ENCODE data around the gene SEMA4D. TPM values are rescaled to one million over a fixed set of nuclear protein-coding genes. Genes with fewer than 3 reads are reported as not detected.

Gene SEMA4D
- total RNA-seq, 2 donors from 2014 or later, result 42.8 to 51.0 TPM

DNA sequence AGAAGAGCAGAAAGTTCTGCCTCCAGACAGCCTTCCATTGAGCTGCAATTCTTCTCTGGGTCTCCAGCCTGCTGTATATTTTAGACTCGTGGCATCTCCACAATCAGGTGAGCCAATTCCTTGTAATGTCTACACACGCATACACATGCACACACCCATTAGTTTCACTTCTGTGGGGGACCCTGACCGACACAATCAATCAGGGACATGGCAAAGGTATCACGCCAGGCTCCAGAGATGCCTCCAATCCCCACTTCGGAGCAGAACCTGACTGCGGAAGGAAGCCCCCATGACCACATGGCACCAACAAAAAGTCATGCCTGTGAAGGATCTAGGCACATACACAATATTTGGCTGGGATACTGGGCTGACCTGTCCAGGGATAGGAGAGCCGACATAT lies 21.4 kb downstream of the SEMA4D start:
- DNase-seq, result no peak
- Mint-ChIP-seq H3K4me3 (no peak overlapping the region), H3K27ac (no peak overlapping the region), H3K9me3 (no peaks in the 10 kb centered on the region), H3K27me3 (ENCODE audit: insufficient read depth) (no peaks in the 10 kb centered on the region), H3K4me1 (no peaks in the 10 kb centered on the region), H3K36me3 (ENCODE audit: low read depth) (peaks cover 28% of the 10 kb centered on the region)
- H3K4me3 ChIP-seq (ENCODE audit: low read length), result no peak overlapping the region
- H3K36me3 ChIP-seq (ENCODE audit: control insufficient read depth, insufficient read depth, low read length), result no peaks in the 10 kb centered on the region
- no peak overlapping the region for H3K9ac ChIP-seq (ENCODE audit: extremely low read depth, low read length, poor library complexity, severe bottlenecking)
- no peaks in the 10 kb centered on the region for H3K4me1 ChIP-seq (ENCODE audit: control insufficient read depth, insufficient read depth, low read length)
- WGBS, 2 experiments (ENCODE audit: insufficient coverage in 1 of 2, insufficient read length in 1 of 2), result 90 to 98% methylated on average over 6 to 7 of the region's 7 CpGs
- H3K9me3 ChIP-seq (ENCODE audit: control insufficient read depth, low read length), result no peaks in the 10 kb centered on the region
- no peak for TF ChIP-seq CTCF (conservative IDR thresholded peaks at IDR 0.05)
- H3K27me3 ChIP-seq (ENCODE audit: control insufficient read depth, insufficient read depth, low read length, poor library complexity, severe bottlenecking), result no peaks in the 10 kb centered on the region
- H3K27ac ChIP-seq (ENCODE audit: low read depth, low read length), result no peak overlapping the region

GRCh38 chr9:89475891-89476440 lies 21.9 kb downstream of the SEMA4D start:
- Histone ChIP-seq H3K27ac (ENCODE audit: low read depth, low read length) (no peak overlapping the region), H3K27me3 (ENCODE audit: control insufficient read depth, insufficient read depth, low read length, poor library complexity, severe bottlenecking) (no peaks in the 10 kb centered on the region), H3K9me3 (ENCODE audit: control insufficient read depth, low read length) (no peaks in the 10 kb centered on the region), H3K4me3 (ENCODE audit: low read length) (no peak overlapping the region), H3K4me1 (ENCODE audit: control insufficient read depth, insufficient read depth, low read length) (no peaks in the 10 kb centered on the region), H3K9ac (ENCODE audit: extremely low read depth, low read length, poor library complexity, severe bottlenecking) (no peak overlapping the region), H3K36me3 (ENCODE audit: control insufficient read depth, insufficient read depth, low read length) (no peaks in the 10 kb centered on the region)
- TF ChIP-seq CTCF (conservative IDR thresholded peaks at IDR 0.05), result no peak
- no peak for DNase-seq
- Mint-ChIP-seq H3K36me3 (ENCODE audit: low read depth) (peaks cover 27% of the 10 kb centered on the region), H3K4me1 (no peaks in the 10 kb centered on the region), H3K27me3 (ENCODE audit: insufficient read depth) (no peaks in the 10 kb centered on the region), H3K9me3 (no peaks in the 10 kb centered on the region), H3K4me3 (no peak overlapping the region), H3K27ac (no peak overlapping the region)
- 91 to 93% methylated on average over 6 to 9 of the region's 9 CpGs for WGBS, 2 experiments (ENCODE audit: insufficient coverage in 1 of 2, insufficient read length in 1 of 2)

GRCh38 chr9:89474939-89475338 lies 23.0 kb downstream of the SEMA4D start:
- Mint-ChIP-seq H3K27ac (no peak overlapping the region), H3K9me3 (no peaks in the 10 kb centered on the region), H3K36me3 (ENCODE audit: low read depth) (peaks cover 24% of the 10 kb centered on the region), H3K27me3 (ENCODE audit: insufficient read depth) (no peaks in the 10 kb centered on the region), H3K4me1 (peaks cover 3% of the 10 kb centered on the region), H3K4me3 (no peak overlapping the region)
- no peaks in the 10 kb centered on the region for H3K27me3 ChIP-seq (ENCODE audit: control insufficient read depth, insufficient read depth, low read length, poor library complexity, severe bottlenecking)
- no peaks in the 10 kb centered on the region for H3K36me3 ChIP-seq (ENCODE audit: control insufficient read depth, insufficient read depth, low read length)
- no peak overlapping the region for H3K9ac ChIP-seq (ENCODE audit: extremely low read depth, low read length, poor library complexity, severe bottlenecking)
- no peak overlapping the region for H3K27ac ChIP-seq (ENCODE audit: low read depth, low read length)
- 88% methylated on average over 3 of the region's 3 CpGs; no CpG with 5 or more reads in 1 of the 2 experiments for WGBS, 2 experiments (ENCODE audit: insufficient coverage in 1 of 2, insufficient read length in 1 of 2)
- DNase-seq, result no peak
- TF ChIP-seq CTCF (conservative IDR thresholded peaks at IDR 0.05), result no peak
- no peaks in the 10 kb centered on the region for H3K4me1 ChIP-seq (ENCODE audit: control insufficient read depth, insufficient read depth, low read length)
- H3K4me3 ChIP-seq (ENCODE audit: low read length), result no peak overlapping the region
- H3K9me3 ChIP-seq (ENCODE audit: control insufficient read depth, low read length), result no peaks in the 10 kb centered on the region

Data from endodermal cell (in vitro differentiated cells).